ENCODE measurements around the gene GPD2.

The GPD2 gene

DNA sequence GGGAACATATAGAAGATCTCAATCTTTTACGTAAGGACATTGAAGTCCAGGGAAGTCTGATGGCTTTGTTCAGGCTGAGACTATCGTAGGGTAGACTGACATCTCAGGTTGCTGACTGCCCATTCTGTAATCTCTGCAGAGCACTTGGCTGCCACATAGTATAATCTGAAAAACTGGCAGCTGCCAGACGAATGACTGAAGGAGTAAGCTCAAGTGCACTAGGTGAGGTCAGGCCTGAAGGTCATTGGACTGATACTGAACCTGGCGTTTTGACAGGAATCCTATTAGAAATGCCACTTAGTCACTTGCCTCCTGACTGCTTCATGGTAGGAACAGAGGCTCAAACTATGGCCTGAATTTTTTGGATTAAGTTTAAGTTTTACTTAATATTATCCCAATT is 23.5 kb downstream of the GPD2 start:
- TF ChIP-seq, protein P1, sequence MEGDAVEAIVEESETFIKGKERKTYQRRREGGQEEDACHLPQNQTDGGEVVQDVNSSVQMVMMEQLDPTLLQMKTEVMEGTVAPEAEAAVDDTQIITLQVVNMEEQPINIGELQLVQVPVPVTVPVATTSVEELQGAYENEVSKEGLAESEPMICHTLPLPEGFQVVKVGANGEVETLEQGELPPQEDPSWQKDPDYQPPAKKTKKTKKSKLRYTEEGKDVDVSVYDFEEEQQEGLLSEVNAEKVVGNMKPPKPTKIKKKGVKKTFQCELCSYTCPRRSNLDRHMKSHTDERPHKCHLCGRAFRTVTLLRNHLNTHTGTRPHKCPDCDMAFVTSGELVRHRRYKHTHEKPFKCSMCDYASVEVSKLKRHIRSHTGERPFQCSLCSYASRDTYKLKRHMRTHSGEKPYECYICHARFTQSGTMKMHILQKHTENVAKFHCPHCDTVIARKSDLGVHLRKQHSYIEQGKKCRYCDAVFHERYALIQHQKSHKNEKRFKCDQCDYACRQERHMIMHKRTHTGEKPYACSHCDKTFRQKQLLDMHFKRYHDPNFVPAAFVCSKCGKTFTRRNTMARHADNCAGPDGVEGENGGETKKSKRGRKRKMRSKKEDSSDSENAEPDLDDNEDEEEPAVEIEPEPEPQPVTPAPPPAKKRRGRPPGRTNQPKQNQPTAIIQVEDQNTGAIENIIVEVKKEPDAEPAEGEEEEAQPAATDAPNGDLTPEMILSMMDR (IDR thresholded peaks at IDR 0.05; ENCODE audit: borderline replicate concordance, insufficient read depth, low read depth, low read length) = no peak
- H3K4me3 ChIP-seq (ENCODE audit: low read depth, low read length) = no peak overlapping the region

- H3K4me3 ChIP-seq (ENCODE audit: low read depth, low read length) = no peak overlapping the region
- TF ChIP-seq, protein P1 (IDR thresholded peaks at IDR 0.05; ENCODE audit: borderline replicate concordance, insufficient read depth, low read depth, low read length) = no peak
Observed at GRCh38 chr2:156464106-156464505, 27.9 kb downstream of the GPD2 start.

DNA sequence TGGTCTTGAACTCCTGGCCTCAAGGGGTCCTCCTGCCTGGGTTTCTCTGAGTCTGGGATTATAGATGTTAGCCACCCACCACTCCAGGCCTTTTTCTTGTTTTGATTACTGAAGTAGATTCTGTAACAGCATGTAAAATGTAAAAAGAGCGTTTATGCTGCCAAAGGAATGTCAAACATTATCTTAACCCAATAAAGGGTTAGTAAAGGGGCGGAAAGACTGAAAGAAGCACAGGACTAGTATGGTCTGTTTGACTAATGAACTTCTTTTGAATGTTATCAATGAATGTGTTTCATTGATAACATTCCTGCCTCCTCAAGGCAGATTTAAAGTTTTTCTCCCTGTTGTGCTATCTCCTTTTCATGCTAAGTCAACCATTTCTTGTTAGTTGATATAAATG is 29.4 kb downstream of the GPD2 start:
- H3K4me3 ChIP-seq (ENCODE audit: low read depth, low read length) = no peak overlapping the region
- TF ChIP-seq, protein P1 (IDR thresholded peaks at IDR 0.05; ENCODE audit: borderline replicate concordance, insufficient read depth, low read depth, low read length) = no peak

- TF ChIP-seq, protein P1 (IDR thresholded peaks at IDR 0.05; ENCODE audit: borderline replicate concordance, insufficient read depth, low read depth, low read length) = no peak
- H3K4me3 ChIP-seq (ENCODE audit: low read depth, low read length) = no peak overlapping the region
Observed at GRCh38 chr2:156466739-156467405, 30.7 kb downstream of the GPD2 start.

- TF ChIP-seq, protein P1 (IDR thresholded peaks at IDR 0.05; ENCODE audit: borderline replicate concordance, insufficient read depth, low read depth, low read length) = no peak
- H3K4me3 ChIP-seq (ENCODE audit: low read depth, low read length) = no peak overlapping the region
Observed at GRCh38 chr2:156470975-156471583, 34.9 kb downstream of the GPD2 start.

DNA sequence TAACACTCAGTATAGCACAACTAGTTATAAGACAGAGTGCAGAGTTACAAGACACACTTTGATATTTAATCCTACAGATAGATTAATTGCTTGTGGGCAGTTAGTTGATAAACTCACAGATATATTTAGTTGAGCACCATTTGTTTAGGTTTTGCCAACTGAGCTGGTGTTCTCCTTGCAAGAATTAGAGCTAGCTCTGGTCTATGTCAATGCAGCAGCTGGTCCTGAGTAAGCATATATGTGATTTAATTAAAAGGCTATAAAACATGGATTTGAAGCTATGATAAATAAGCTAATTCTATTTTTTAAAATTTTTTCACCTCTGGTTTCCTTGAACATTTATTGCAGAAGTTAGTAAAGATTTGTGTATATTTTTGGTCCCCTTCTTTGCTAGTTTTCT is 35.6 kb downstream of the GPD2 start:
- no peak overlapping the region for H3K4me3 ChIP-seq (ENCODE audit: low read depth, low read length)
- TF ChIP-seq, protein P1 (IDR thresholded peaks at IDR 0.05; ENCODE audit: borderline replicate concordance, insufficient read depth, low read depth, low read length) = no peak

DNA sequence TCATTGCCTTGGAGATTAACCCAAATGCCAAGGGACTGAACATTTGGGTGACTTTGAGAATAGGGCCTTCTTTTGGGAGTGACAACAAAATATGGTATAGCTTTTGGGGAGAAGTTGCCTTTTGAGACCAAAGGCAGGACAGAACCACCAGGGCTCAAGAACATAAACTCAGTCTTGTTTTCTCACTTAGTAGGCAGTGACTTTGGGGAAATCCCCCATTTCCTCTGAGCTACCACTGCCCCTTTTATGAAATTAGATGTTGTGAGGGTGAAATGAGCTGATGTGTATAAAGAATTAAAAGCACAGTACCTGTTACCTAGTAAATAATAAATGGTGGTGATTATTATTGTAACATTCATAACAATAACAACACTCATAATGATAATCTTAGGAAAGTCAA is 36.5 kb downstream of the GPD2 start:
- TF ChIP-seq, protein P1 (IDR thresholded peaks at IDR 0.05; ENCODE audit: borderline replicate concordance, insufficient read depth, low read depth, low read length) = no peak
- H3K4me3 ChIP-seq (ENCODE audit: low read depth, low read length) = no peak overlapping the region

Measured in GM12875 (cell line).